NOMO-1 treated with DMSO at 0.1 percent for 48 hours (cell line): Measurements from ENCODE around the gene SLC25A2.
"Not testable (repeated sequence)": the region's sequence is repeated elsewhere in the genome, so short reads cannot be mapped to it uniquely, and the experiment has no call there.

ENCODE experiments used
- DNase-seq: peaks from one replicate; lab custom pipeline; 2025; ENCODE audit not compliant: unreplicated experiment; lab: John Stamatoyannopoulos, UW

SLC25A2 gene

DNA sequence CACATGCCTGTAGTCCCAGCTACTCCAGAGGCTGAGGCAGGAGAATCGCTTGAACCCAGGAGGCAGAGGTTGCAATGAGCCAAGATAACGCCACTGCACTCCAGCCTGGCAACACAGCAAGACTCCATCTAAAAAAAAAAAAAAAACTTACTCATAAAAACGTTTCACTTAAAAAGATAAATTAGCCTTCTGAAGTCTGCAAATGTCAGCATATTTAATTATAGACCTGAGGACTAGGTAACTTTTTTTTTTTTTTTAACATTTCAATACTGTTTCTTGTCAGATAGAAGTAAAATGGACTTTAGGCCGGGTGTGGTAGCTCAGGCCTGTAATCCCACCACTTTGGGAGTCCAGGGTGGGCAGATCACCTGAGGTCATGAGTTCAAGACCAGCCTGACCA, 13.1 kb upstream of the SLC25A2 start:
- DNase-seq, result not testable (repeated sequence)

DNA sequence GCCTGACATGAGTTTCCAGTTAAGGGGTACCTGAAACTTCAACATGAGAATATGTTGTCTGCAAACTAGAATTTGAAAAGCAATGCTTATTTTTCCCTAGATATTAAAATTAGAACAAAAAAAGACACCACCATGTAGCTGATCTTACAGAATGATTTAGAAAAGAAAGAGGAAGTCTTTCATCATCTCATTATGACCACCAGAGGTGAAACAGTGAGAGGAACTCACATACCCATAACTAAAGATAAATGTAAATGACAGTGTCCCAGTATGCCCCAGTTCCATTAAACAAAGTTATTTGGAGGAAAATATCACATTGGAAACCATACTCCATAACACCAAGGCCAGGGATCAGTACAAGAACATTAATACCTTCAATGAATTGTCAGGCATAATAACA, 9.9 kb upstream of the SLC25A2 start:
- DNase-seq, result peak; percentile 2

DNA sequence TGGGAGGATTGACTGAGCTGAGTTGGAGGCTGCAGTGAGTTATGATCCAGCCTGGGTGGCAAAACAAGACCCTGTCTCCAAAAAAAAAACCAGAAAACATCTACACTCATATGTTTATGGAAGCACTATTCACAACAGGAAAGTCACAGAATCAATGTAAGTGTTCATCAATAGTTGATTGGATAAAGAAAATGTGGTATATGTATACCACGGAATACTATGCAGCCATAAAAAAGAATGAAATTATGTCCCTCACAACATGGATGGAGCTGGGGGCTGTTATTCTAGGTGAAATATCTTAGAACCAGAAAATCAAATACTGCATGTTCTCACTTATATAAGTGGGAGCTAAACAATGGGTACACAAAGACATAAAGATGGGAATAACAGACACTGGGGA, 2.8 kb upstream of the SLC25A2 start:
- DNase-seq, result no peak

DNA sequence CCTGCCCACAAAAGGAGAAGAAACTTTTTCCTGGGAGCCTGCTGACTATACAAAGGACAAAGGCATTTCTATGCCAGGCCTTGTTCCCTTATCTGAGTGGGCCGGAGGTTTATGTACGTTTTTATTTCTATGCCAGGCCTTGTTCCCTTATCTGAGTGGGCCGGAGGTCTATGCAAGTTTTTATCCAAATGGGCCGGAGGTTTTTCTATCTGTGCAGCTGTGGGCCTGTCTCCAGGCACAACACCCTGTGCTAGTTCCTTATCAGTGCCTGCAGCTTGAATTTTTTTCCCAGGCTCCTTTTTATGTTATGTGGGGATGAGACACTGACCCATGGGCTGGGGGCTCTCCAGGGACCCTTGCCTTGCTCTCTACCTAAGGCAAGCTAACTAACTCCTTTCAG, 5.5 kb downstream of the SLC25A2 start:
- DNase-seq, result no peak

DNA sequence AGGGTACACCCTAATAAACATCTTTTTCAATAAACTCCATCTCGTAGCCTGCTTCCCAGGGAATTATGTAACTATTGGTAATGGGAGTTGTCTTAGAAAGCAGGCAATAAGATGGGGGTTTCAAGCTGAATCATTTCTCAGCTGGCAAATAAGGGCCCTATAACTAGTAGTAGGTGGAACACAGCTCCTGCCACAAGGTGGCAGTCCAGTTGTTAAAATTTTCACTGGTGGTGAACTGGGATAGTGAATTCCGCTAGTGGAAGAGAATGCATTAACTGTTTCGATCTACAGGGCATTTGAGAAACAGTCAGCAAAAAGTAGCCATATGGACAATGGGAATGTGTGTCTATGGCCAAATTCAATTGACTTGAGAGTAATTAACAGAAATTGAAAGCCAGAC, 30.9 kb downstream of the SLC25A2 start:
- no peak for DNase-seq

DNA sequence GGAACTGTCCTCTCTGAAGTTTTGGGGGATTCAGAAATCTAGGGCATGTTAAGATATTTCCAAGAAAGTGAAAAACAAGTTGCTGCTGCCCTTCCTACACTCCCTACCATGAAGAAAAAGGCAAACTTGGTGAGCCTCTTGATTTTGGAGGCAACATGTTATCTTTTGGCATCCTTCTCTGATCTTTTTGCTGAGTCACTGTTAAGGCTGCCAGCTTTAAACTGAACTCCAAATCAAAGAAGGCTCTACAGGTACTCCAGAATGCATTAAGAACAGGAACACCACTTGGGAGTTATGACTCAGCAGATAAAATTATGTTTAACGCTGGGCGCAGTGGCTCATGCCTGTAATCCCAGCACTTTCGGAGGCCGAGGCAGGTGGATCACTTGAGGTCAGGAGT, 34.7 kb downstream of the SLC25A2 start:
- DNase-seq, result no peak

DNA sequence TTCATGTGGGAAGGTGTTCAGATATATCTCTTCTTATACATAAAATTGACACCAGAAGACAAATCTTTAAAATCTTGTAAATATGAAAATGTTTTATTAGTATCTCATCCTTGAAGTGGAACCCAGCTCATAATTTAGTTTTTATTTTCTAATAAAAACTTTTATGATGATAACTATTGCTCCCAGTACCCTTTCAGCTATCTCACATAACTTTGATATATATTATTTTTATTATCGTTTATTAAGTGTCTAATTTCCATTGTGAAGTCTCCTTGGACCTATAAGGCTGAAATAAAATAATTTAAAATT, 42.7 kb downstream of the SLC25A2 start:
- DNase-seq, result no peak

DNA sequence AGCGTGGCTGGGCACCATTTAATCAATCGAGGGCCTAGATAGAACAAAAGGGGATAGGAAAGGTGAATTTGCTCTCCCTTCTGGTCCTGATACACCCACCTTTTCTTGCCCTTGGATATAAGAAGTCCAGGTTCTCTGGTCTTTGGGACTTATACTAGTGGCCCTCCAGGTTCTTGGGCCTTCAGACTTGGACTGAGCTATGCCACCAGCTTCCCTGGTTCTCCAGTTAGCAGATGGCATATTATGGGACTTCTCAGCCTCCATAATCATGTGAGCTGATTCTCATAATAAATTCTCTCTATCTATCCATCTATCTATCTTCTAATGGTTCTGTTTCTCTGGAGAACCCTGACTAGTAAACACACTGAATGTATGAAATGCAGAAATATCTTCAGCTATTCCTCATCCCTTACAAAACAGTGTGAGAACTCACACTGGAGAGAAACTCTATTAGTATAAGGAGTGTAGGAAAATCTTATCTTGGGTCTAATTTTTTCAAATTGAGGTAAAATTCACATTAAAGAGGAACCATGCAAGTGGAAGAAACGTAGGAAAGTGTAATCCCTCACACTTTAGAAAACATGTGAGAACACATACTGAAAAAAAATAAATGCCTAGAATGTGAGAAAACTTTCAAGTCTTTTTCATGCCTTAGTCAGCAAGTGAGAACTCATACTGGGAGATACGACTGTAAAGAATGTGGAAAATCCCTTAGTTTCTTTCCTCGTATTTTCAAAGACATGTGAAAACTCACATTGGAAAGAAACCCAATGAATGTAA, 43.2 kb downstream of the SLC25A2 start:
- DNase-seq, result no peak

DNA sequence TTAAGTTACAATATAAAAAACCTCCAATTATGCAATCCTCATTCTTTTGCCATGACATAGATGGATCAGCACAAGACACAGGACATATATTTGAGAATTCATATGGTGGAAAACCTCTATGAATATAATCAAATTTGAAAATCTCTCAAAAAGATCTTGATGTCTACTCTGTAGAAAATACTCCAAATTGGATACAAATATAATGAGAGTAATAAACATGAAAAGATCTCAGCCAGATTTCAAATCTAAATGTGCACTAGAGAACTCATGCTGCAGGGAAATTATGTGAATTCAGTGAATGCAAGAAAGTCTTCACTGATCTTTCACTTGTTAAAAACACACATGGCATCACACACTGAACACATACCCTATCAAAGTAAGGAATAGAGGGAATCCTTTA, 44.9 kb downstream of the SLC25A2 start:
- DNase-seq, result no peak

DNA sequence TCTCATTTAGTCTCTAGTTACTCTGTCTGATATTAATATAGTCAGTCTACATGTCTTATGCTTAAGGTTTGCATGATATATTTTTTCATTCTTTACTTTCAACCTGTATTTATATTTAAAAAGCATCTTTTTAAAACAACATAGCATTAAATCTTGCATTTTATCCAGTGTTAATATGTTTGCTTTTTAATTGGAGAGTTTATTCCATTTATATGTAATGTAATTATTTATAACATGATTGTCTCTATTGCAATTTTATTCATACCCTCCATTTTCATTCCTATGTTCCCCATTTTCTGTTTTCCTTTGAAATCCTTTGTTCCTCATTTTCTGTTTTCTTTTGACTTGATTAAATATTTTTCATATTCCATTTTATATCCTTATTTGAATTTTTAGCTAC, 45.4 kb downstream of the SLC25A2 start:
- no peak for DNase-seq
